GM19455 (cell line): ENCODE results near the gene CEP170.

Source experiments
- ATAC-seq: cut with Tn5 transposase; IDR thresholded peaks from one replicate; pipeline ENCODE4 v1.9.1; 2021; ENCODE audit not compliant: unreplicated experiment

Gene CEP170

DNA sequence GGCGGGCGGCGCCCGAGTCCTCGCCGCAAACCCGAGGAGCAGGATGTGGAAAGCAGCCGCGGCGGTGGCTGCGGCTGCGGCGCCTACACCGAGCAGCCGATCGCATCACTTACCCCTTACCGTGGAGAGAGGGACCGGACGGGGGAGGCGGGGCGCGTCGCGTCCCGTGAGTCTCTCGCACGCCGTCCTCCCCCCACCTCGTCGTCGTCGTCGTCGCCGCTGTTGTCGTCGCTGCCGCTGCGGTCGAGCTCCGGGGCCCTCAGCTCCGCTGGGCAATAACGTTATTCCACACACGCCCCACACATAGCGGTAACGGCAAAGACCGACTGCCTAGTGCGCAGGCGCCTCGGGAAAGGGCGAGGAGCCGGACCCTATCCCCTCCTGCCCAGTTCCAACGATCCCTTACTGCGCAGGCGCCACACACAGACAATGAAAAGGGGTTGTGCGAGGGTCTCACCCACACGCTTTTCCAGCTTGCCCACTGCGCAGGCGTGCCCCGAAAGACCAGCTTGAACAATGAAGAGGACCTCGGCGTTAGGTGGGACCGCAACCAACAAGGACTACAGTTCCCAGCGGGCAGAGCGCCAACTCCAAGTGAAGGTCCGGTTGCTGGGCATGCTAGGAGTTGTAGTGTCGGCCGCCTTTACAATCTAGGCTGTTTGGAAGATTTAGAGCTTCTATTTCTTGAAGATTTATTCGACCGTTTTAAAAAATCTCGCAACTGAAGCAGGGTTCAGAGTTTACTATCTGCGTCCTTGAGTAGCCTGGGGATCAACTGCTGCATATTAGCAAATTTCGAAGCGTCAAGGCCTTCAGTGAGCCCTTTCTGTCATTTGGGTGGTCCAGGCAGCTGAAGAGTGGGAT is at the start of gene CEP170:
CEP170 (minus strand) TSS at position 355 of the 864 bp plus-strand sequence. CDS start 30,001 bp downstream, outside the sequence.
- ATAC-seq = peak; percentile 61

- no peak for ATAC-seq
Observed at GRCh38 chr1:243301059-243301458, 46.0 kb upstream of the CEP170 start.

DNA sequence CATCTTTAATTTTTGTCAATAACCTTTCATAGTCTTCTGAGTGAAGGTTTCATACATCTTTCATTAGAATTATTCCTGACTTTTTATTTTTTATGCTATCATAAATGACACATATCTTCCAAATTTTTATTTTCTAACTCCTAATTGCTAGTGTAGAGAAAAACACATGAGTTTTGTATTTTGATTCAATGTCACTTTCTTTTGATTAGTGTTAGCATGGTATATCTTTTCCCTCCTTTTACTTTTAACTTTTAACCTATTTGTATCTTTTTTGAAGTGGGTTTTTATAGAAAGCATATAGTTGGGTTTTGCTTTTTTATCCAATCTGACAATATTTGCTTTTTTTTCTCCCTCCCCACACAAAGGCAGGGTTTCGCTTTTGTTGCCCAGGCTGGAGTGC is 44.0 kb upstream of the CEP170 start:
- no peak for ATAC-seq

- no peak for ATAC-seq
Observed at GRCh38 chr1:243294723-243295121, 39.6 kb upstream of the CEP170 start.

GRCh38 chr1:243293941-243294722 is 39.1 kb upstream of the CEP170 start:
- ATAC-seq = no peak

- ATAC-seq = no peak
Observed at GRCh38 chr1:243292117-243292516, 37.0 kb upstream of the CEP170 start.

- no peak for ATAC-seq
Observed at GRCh38 chr1:243291292-243291691, 36.2 kb upstream of the CEP170 start.

DNA sequence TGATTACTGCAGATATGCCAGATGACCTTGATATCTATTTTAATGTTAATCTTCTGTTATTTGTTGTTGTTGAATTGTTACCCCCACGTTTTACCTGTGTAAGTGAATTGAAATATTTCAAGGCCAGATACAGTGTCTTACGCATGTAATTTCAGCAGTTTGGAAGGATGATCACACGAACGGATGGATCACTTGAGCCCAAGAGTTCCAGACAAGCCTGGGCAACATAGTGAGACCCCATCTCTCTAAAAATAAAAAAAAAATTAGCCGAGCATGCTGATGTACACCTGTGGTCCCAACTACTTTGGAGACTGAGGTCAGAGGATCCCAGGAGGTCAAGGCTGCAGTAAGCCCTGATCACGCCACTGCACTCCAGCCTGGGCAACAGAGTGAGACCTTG is 33.0 kb upstream of the CEP170 start:
- ATAC-seq = no peak

GRCh38 chr1:243287652-243288051 is 32.6 kb upstream of the CEP170 start:
- ATAC-seq = peak; percentile 96

DNA sequence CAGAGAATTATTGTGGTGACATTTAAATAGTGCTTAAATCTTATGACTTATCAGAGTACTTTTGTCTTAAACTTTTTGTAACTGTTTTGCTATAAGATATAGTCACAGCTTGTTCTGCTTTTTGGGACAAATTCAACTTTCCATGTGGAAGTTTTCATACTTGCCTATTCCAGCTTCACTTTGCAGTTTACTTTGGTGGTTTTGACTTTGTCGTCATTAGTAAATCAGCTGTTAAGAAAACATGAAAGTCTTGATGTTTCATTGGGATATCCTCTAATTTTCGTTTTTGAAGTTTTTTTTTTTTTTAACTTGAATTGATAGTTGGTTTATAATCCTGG is 32.0 kb upstream of the CEP170 start:
- no peak for ATAC-seq

- no peak for ATAC-seq
Observed at GRCh38 chr1:243286409-243287122, 31.5 kb upstream of the CEP170 start.

GRCh38 chr1:243281672-243282071 is 26.6 kb upstream of the CEP170 start:
- no peak for ATAC-seq

DNA sequence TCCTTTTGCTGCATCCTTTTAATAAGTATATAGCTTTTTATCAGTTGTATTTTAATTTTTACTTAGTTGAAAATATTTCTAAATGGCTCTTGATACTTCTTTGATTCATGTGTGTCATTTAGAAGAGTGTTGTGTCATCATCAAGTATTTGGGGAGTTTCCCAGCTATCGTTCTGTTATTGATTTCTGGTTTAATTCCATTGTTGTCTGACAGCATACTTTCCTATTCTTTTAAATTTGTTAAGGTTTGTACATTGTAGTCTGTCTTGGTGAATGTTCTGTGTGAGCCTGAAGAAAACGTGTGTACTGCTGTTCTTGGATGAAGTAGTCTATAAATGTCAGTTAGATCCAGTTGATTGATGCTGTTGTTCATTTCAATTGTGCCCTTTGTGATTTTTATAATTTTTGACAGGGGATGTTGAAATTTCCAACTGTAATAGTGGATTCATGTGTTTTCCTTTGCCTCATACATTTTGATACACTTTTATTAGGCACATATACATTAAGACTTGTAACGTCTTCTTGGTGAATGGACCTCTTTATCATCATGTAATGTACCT is 25.6 kb upstream of the CEP170 start:
- ATAC-seq = no peak

- no peak for ATAC-seq
Observed at GRCh38 chr1:243275316-243275715, 20.2 kb upstream of the CEP170 start.

DNA sequence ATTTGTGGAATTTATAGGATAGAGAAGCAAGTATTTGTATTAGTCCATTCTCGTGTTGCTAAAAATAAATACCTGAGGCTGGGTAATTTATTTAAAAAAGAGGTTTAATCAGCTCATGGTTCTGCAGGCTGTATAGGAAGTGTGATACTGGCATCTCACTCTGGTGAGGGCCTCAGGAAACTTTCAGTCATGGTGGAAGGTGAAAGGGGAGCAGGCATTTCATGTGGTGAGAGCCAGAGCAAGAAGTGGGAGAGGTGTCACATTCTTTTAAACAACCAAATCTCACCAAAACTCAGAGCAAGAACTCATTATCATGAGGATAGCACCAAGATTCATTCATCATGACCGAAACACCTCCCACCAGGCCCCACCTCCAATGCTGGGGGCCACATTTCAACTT is 18.9 kb upstream of the CEP170 start:
- ATAC-seq = no peak

GRCh38 chr1:243273506-243273905 is 18.4 kb upstream of the CEP170 start:
- ATAC-seq = no peak

DNA sequence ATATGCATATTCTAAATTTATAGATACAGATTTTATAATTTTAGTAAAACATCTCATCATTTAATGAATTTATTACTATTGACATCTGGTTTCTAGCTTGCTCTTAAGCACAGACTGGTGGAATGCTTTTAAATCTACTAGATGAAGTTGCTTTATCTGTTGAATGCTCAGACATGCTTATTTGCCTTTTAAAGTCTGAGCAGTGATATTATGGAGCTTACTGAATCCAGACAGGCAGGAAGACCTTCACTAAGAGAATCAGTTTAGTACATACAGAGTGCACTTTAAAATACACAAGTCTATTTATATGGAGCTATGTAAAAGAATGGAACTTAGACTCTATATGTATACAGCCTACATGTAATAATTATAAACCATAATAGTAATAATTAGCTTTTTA is 17.3 kb upstream of the CEP170 start:
- no peak for ATAC-seq

GRCh38 chr1:243271996-243272395 is 16.9 kb upstream of the CEP170 start:
- no peak for ATAC-seq

GRCh38 chr1:243270097-243270864 is 15.2 kb upstream of the CEP170 start:
- ATAC-seq = no peak

- ATAC-seq = peak; percentile 59
Observed at GRCh38 chr1:243269461-243269801, 14.3 kb upstream of the CEP170 start.
